SU-DHL-6 (cell line): ENCODE results near the gene FOXO4.

Source experiments
- H2AFZ ChIP-seq: fragments of 200-600 bp; sonication (generic); 2 replicates; pipeline ENCODE4 v1.6.1; 2014; ENCODE audit warnings: low read depth, mild to moderate bottlenecking, moderate library complexity, mixed read lengths, antibody characterized with exemption, low read length; ENCODE audit not compliant: severe bottlenecking
- H3F3A ChIP-seq: fragments of 200-600 bp; shearing (Covaris generic); 2 replicates; pipeline ENCODE4 v1.6.0; 2016; ENCODE audit warnings: antibody characterized with exemption, mild to moderate bottlenecking; ENCODE audit not compliant: insufficient read depth
- H3K27ac ChIP-seq: fragments of 200-600 bp; sonication (generic); 2 replicates; pipeline ENCODE4 v1.5.1; 2016; ENCODE audit warnings: low read depth, mild to moderate bottlenecking, low read length, moderate library complexity, mixed read lengths
- H3K27me3 ChIP-seq: fragments of 200-600 bp; sonication (generic), shearing (Covaris generic); 2 replicates; pipeline ENCODE4 v1.6.0; 2014; ENCODE audit warnings: mild to moderate bottlenecking, low read length
- H3K36me3 ChIP-seq: fragments of 200-600 bp; sonication (generic); 2 replicates; pipeline ENCODE4 v1.6.1; 2014; ENCODE audit warnings: mild to moderate bottlenecking, low read length, mixed read lengths
- H3K4me2 ChIP-seq: fragments of 300-600, 200-600 bp; shearing (Covaris generic), sonication (generic); 2 replicates; pipeline ENCODE4 v1.6.0; 2014; ENCODE audit warnings: low read length, low read depth, mild to moderate bottlenecking; ENCODE audit not compliant: poor library complexity, severe bottlenecking
- H3K4me3 ChIP-seq: fragments of 200-600 bp; sonication (generic); 2 replicates; pipeline ENCODE4 v1.5.1; 2014; ENCODE audit warnings: antibody characterized with exemption, low read length, mild to moderate bottlenecking, mixed read lengths; ENCODE audit not compliant: insufficient read depth, poor library complexity, severe bottlenecking
- H3K79me2 ChIP-seq: fragments of 200-600 bp; sonication (generic); 2 replicates; pipeline ENCODE4 v1.6.1; 2014; ENCODE audit warnings: mild to moderate bottlenecking, low read length, moderate library complexity; ENCODE audit not compliant: insufficient read depth
- H3K9ac ChIP-seq: fragments of 200-600 bp; sonication (generic); 2 replicates; pipeline ENCODE4 v1.7.0; 2014; ENCODE audit warnings: mild to moderate bottlenecking, low read length
- H3K9me2 ChIP-seq: fragments of 200-600 bp; sonication (generic); replicated peaks from 2 replicates; pipeline ENCODE4 v1.6.1; 2014; ENCODE audit warnings: low read length; ENCODE audit not compliant: insufficient read depth
- H3K9me3 ChIP-seq: fragments of 200-600 bp; sonication (generic); 2 replicates; pipeline ENCODE4 v1.6.1; 2014; ENCODE audit warnings: low read length, mixed read lengths; ENCODE audit not compliant: insufficient read depth
- H4K20me1 ChIP-seq: fragments of 200-600 bp; sonication (generic); 2 replicates; pipeline ENCODE4 v1.6.1; 2014; ENCODE audit warnings: low read depth, mild to moderate bottlenecking, antibody characterized with exemption, low read length, moderate library complexity, mixed read lengths
- EZH2phosphoT487 ChIP-seq: fragments of 200-600 bp; sonication (generic), shearing (Covaris generic); conservative IDR thresholded peaks from 2 replicates; pipeline ENCODE4 v1.6.1; 2018; ENCODE audit warnings: mild to moderate bottlenecking, antibody characterized with exemption, low read length, moderate library complexity, mixed read lengths
- TF ChIP-seq, protein P1 (sequence below): fragments of 200-600 bp; sonication (generic); IDR thresholded peaks from one replicate; pipeline ENCODE4 v1.5.1; 2017; ENCODE audit warnings: antibody characterized with exemption, mild to moderate bottlenecking, low read length, moderate library complexity; ENCODE audit not compliant: insufficient read depth, poor library complexity, severe bottlenecking

Gene FOXO4

GRCh38 chrX:71081330-71082123, 14.1 kb upstream of the FOXO4 start:
- H3F3A ChIP-seq, result no peaks in the 10 kb centered on the region
- H3K27me3 ChIP-seq, result no peaks in the 10 kb centered on the region
- no peaks in the 10 kb centered on the region for H3K9me3 ChIP-seq
- H3K79me2 ChIP-seq, result no peaks in the 10 kb centered on the region
- H4K20me1 ChIP-seq, result no peaks in the 10 kb centered on the region
- H3K9me2 ChIP-seq, result no peaks in the 10 kb centered on the region
- no peaks in the 10 kb centered on the region for H3K36me3 ChIP-seq
- no peak overlapping the region for H3K4me2 ChIP-seq
- no peak for TF ChIP-seq EZH2phosphoT487
- TF ChIP-seq, protein P1, sequence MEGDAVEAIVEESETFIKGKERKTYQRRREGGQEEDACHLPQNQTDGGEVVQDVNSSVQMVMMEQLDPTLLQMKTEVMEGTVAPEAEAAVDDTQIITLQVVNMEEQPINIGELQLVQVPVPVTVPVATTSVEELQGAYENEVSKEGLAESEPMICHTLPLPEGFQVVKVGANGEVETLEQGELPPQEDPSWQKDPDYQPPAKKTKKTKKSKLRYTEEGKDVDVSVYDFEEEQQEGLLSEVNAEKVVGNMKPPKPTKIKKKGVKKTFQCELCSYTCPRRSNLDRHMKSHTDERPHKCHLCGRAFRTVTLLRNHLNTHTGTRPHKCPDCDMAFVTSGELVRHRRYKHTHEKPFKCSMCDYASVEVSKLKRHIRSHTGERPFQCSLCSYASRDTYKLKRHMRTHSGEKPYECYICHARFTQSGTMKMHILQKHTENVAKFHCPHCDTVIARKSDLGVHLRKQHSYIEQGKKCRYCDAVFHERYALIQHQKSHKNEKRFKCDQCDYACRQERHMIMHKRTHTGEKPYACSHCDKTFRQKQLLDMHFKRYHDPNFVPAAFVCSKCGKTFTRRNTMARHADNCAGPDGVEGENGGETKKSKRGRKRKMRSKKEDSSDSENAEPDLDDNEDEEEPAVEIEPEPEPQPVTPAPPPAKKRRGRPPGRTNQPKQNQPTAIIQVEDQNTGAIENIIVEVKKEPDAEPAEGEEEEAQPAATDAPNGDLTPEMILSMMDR, result no peak
- H3K4me3 ChIP-seq, result no peak overlapping the region
- no peak overlapping the region for H3K27ac ChIP-seq
- no peak overlapping the region for H3K9ac ChIP-seq
- H2AFZ ChIP-seq, result no peak overlapping the region

DNA sequence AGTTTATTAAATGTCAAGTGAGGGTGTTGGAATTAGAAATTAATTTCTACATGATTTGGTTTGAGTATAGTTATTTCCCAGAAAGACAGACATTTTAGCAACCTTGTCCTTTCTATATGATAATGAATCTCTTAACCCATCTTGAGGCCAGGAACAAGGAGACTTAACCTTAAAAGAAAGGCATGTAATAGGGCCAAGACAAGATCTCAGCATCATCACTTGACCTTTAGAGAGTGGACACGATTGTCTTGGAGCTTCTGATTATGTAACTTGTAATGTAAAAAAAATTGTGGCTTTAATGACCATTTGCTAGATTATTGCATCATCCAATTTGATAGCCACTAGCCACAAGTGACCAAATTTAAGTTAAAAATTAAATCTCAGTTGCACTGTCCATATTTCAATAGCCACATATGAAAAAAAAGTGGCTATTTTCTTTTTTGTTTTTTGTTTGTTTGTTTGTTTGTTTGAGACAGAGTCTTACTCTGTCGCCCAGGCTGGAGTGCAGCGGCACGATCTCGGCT, 13.5 kb upstream of the FOXO4 start:
- H3F3A ChIP-seq, result no peaks in the 10 kb centered on the region

GRCh38 chrX:71082822-71083221, 12.8 kb upstream of the FOXO4 start:
- Histone ChIP-seq H3K79me2 (no peaks in the 10 kb centered on the region), H3K9me3 (no peaks in the 10 kb centered on the region), H3K36me3 (no peaks in the 10 kb centered on the region), H3K27me3 (no peaks in the 10 kb centered on the region), H3K9ac (no peak overlapping the region), H3K27ac (no peak overlapping the region), H3K4me2 (no peak overlapping the region), H3K4me3 (no peak overlapping the region), H3K9me2 (no peaks in the 10 kb centered on the region), H4K20me1 (no peaks in the 10 kb centered on the region), H2AFZ (no peak overlapping the region), H3F3A (no peaks in the 10 kb centered on the region)
- TF ChIP-seq EZH2phosphoT487, result no peak
- TF ChIP-seq, protein P1, result no peak

More for the DNA sequence above, 13.5 kb upstream of the FOXO4 start:
- Histone ChIP-seq H4K20me1 (no peaks in the 10 kb centered on the region), H2AFZ (no peak overlapping the region), H3K4me3 (no peak overlapping the region), H3K27me3 (no peaks in the 10 kb centered on the region), H3K79me2 (no peaks in the 10 kb centered on the region), H3K9me3 (no peaks in the 10 kb centered on the region), H3K36me3 (no peaks in the 10 kb centered on the region), H3K4me2 (no peak overlapping the region), H3K9ac (no peak overlapping the region), H3K9me2 (no peaks in the 10 kb centered on the region), H3K27ac (no peak overlapping the region)
- TF ChIP-seq, protein P1, result no peak
- no peak for TF ChIP-seq EZH2phosphoT487
